Breast epithelium (tissue), 4 donors: Measurements from ENCODE around the gene CCDC170. TPM values are rescaled to one million over a fixed set of nuclear protein-coding genes. Genes with fewer than 3 reads are reported as not detected.
"Not testable (repeated sequence)": the region's sequence is repeated elsewhere in the genome, so short reads cannot be mapped to it uniquely, and the experiment has no call there.

Experiments used
- DNase-seq, 2 donors: peaks; one replicate each; pipeline ENCODE4 v3.0.0-alpha.2; 2019; ENCODE audit warnings: low spot score in 2 of 2
- H3K27ac ChIP-seq, 2 donors: fragments of 200-600 bp; sonication (generic) in 1 of 2; one replicate each; pipeline ENCODE4 v1.5.1; 2016 to 2019; ENCODE audit warnings: mild to moderate bottlenecking in 1 of 2
- H3K27me3 ChIP-seq, 2 donors: fragments of 200-600 bp; sonication (generic) in 1 of 2; one replicate each; pipeline versions ENCODE4 v1.5.1 to v1.6.0; 2017 to 2019; ENCODE audit warnings: control low read depth in 1 of 2, mild to moderate bottlenecking in 1 of 2
- H3K36me3 ChIP-seq: fragments of 200-600 bp; one replicate; pipeline ENCODE4 v1.5.1; 2019
- H3K4me1 ChIP-seq, 2 donors: fragments of 200-600 bp; sonication (generic); one replicate each; pipeline ENCODE4 v1.5.1; 2016 to 2019; ENCODE audit warnings: control low read depth in 1 of 2
- H3K4me3 ChIP-seq, 3 donors: fragments of 200-600 bp; sonication (generic); 1 replicate in 2 of 3; 2 replicates in 1 of 3; pipeline ENCODE4 v1.5.1; 2016 to 2019; ENCODE audit warnings: mild to moderate bottlenecking in 3 of 3, moderate library complexity in 2 of 3
- H3K9me3 ChIP-seq, 2 donors: fragments of 200-600 bp; sonication (generic) in 1 of 2; one replicate each; pipeline ENCODE4 v1.5.1; 2016 to 2019; ENCODE audit warnings: control low read depth in 1 of 2
- POLR2A ChIP-seq: fragments of 450-650 bp; IDR thresholded peaks from one replicate; pipeline ENCODE4 v1.6.1; 2016; ENCODE audit warnings: antibody characterized with exemption, mild to moderate bottlenecking, moderate library complexity
- POLR2AphosphoS5 ChIP-seq, 3 donors: sonication (generic); formaldehyde crosslinking; IDR thresholded peaks; one replicate each; pipeline ENCODE4 v1.6.1; 2017; ENCODE audit warnings: antibody characterized with exemption in 3 of 3
- intact Hi-C: fragments of 100-400 bp; cut with DNase I; formaldehyde crosslinking; loops from one replicate; pipeline ENCODE4 v1.15.1; 2023; ENCODE audit warnings: low total_unique reads
- total RNA-seq, 3 donors: library from RNA; depleted of rRNA; stranded (reverse); fragments of >200 nt; gene quantifications; one replicate each; pipeline ENCODE4 v1.1.0, GENCODE V29; 2016
- TF ChIP-seq, protein P1 (sequence below), 3 donors: fragments of 450-650 bp; IDR thresholded peaks; one replicate each; pipeline ENCODE4 v1.5.1; 2016 to 2017; ENCODE audit warnings: antibody characterized with exemption in 3 of 3, mild to moderate bottlenecking in 3 of 3, moderate library complexity in 3 of 3

CCDC170 gene
- total RNA-seq, 3 donors from 2014 or later: 3.5 to 9.8 (median 9.4) TPM

DNA sequence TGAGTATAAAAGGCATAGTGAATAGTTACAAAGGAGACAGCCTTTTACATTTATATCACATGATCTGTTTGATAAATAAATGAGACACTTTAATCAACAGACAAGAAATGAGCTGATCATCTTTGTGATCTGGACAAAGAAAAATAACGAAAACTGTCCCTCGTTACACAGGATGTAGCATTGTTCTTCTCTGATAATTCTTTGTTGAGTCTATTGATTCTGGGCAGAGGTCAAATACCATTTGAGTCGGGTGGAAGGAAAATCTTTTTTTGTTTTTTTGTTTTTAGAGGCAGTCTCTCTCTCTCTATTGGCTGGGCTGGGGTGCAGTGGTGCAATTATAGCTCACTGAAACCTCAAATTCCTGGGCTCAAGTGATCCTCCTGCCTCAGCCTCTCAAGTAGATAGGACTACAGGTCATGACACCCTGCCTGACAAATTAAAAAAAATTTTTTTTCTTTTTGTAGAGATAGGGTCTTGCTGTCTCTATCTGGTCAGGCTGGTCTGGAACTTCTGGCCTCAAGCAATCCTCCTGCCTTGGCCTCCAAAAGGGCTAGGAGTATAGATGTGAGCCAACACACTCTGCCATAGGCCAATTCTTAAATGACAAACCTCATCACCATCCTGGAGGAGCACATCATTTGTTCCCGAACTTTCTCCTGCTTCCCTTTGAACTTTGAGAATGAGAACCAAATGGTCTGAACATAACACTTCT is 41.8 kb downstream of the CCDC170 start:
- no peak overlapping the region for H3K4me3 ChIP-seq
- H3K36me3 ChIP-seq: no peaks in the 10 kb centered on the region
- H3K27me3 ChIP-seq: no peaks in the 10 kb centered on the region
- peak overlapping the region in 1 of 2 donors; percentile 52 for H3K27ac ChIP-seq
- no peak for DNase-seq
- H3K4me1 ChIP-seq: no peaks in the 10 kb centered on the region
- intact Hi-C loops: no loop called here
- peaks cover 0 to 5% of the 10 kb centered on the region in 2 donors for H3K9me3 ChIP-seq
- TF ChIP-seq POLR2AphosphoS5 (IDR thresholded peaks at IDR 0.05): no peak
- no peak for TF ChIP-seq POLR2A
- TF ChIP-seq, protein P1, sequence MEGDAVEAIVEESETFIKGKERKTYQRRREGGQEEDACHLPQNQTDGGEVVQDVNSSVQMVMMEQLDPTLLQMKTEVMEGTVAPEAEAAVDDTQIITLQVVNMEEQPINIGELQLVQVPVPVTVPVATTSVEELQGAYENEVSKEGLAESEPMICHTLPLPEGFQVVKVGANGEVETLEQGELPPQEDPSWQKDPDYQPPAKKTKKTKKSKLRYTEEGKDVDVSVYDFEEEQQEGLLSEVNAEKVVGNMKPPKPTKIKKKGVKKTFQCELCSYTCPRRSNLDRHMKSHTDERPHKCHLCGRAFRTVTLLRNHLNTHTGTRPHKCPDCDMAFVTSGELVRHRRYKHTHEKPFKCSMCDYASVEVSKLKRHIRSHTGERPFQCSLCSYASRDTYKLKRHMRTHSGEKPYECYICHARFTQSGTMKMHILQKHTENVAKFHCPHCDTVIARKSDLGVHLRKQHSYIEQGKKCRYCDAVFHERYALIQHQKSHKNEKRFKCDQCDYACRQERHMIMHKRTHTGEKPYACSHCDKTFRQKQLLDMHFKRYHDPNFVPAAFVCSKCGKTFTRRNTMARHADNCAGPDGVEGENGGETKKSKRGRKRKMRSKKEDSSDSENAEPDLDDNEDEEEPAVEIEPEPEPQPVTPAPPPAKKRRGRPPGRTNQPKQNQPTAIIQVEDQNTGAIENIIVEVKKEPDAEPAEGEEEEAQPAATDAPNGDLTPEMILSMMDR (IDR thresholded peaks at IDR 0.05): no peak

DNA sequence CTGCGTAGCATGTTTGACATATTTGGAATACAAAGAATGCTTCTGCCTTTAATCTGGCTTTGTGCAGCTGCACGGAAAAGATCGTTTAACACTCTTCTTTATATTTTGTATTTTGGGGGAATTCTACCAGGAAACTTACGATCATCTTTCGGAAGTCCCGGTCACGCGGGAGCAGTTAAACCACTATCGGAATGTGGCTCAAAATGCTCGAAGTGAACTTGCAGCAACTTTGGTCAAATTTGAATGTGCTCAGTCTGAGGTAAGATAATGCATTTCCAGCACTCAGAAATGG is 42.3 kb downstream of the CCDC170 start:
- Histone ChIP-seq H3K36me3 (no peaks in the 10 kb centered on the region), H3K4me1 (no peaks in the 10 kb centered on the region), H3K4me3 (no peak overlapping the region), H3K27ac (peak overlapping the region in 1 of 2 donors; percentile 52), H3K9me3 (peaks cover 0 to 5% of the 10 kb centered on the region in 2 donors), H3K27me3 (no peaks in the 10 kb centered on the region)
- TF ChIP-seq, protein P1 (IDR thresholded peaks at IDR 0.05): no peak
- TF ChIP-seq POLR2AphosphoS5 (IDR thresholded peaks at IDR 0.05): no peak
- TF ChIP-seq POLR2A: no peak
- intact Hi-C loops: no loop called here
- DNase-seq: no peak

DNA sequence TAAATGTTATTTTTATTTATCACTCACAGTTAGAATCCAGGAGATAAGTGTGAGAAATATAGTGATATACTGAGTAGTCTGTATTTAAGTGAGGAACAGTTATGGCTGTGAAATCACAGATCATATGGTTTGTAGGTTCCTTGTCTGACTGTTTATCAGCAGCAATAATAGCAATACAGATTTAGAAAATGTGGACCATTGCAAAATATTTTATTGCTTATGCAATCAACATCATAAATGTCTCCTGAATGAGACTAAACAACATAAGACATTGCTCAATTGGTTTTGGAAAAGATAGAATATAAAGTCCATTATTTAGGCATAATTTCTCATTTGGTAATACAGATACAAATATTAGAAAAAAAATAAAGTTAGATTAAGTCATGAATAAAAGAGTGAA is 43.7 kb downstream of the CCDC170 start:
- TF ChIP-seq POLR2A: no peak
- TF ChIP-seq, protein P1 (IDR thresholded peaks at IDR 0.05): no peak
- no peak for TF ChIP-seq POLR2AphosphoS5 (IDR thresholded peaks at IDR 0.05)
- intact Hi-C loops: no loop called here
- Histone ChIP-seq H3K27ac (no peak overlapping the region), H3K4me1 (no peaks in the 10 kb centered on the region), H3K4me3 (no peak overlapping the region), H3K9me3 (peaks cover 0 to 5% of the 10 kb centered on the region in 2 donors), H3K36me3 (no peaks in the 10 kb centered on the region), H3K27me3 (no peaks in the 10 kb centered on the region)
- DNase-seq: no peak

DNA sequence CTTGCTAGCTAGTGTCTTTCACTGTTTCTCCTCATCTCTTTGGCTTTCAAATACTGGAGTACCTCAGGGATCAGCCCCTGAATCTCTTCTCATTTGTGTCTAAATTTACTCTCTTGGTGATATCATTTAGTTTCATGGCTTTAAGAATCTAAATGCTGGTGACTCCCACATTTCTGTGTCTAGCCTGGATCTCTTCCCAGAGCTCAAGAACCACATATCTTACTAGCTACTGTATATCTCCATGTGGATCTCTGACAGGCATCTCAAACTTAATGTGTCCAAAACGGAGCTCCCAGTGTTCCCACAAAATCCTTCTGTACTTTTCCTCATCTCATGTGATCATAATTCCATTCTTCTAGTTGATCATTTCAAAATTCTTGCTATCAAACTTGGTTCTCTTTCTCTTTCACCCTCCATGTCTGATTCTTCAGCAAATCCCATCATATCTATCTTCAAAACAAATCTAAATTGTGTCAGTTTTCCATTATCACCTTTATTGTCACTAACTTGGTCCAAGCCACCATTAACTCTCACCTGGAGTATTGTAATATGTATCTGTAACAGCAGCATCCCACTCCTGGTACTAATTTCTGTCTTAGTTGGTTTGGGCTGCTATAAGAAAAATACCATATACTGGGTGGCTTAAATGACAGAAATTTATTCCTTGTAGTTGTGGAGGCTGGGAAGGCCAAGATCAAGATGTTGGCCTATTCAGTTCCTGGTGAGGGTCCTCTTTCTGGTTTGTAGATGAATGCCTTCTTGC is 45.9 kb downstream of the CCDC170 start:
- Histone ChIP-seq H3K9me3 (peaks cover 0 to 5% of the 10 kb centered on the region in 2 donors), H3K27ac (no peak overlapping the region), H3K4me1 (no peaks in the 10 kb centered on the region), H3K4me3 (no peak overlapping the region), H3K27me3 (no peaks in the 10 kb centered on the region), H3K36me3 (no peaks in the 10 kb centered on the region)
- TF ChIP-seq POLR2A (no peak), POLR2AphosphoS5 (IDR thresholded peaks at IDR 0.05) (no peak)
- TF ChIP-seq, protein P1 (IDR thresholded peaks at IDR 0.05): no peak
- no peak for DNase-seq
- intact Hi-C loops: no loop called here

DNA sequence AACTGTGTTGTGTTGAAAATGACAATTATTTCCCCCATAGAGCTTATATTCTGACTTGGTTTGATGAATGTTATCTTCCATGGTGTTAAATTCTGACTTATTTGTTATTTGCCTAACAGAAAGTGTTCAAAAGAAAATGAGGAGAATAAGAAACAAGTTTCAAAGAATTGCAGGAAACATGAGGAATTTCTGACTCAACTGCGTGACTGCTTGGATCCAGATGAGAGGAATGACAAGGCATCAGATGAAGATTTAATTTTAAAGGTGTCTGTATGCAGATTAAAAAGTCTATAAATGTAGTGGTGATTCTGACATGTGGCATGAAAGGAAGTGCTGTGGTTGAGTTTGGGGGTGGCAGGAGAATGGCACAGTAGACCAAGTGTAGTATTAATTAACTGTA is 50.6 kb downstream of the CCDC170 start:
- TF ChIP-seq POLR2AphosphoS5 (IDR thresholded peaks at IDR 0.05) (no peak), POLR2A (no peak)
- TF ChIP-seq, protein P1 (IDR thresholded peaks at IDR 0.05): no peak
- Histone ChIP-seq H3K27me3 (no peaks in the 10 kb centered on the region), H3K4me3 (no peak overlapping the region), H3K27ac (no peak overlapping the region), H3K36me3 (no peaks in the 10 kb centered on the region), H3K4me1 (no peaks in the 10 kb centered on the region), H3K9me3 (peaks cover 0 to 5% of the 10 kb centered on the region in 2 donors)
- intact Hi-C loops: no loop called here
- no peak for DNase-seq

DNA sequence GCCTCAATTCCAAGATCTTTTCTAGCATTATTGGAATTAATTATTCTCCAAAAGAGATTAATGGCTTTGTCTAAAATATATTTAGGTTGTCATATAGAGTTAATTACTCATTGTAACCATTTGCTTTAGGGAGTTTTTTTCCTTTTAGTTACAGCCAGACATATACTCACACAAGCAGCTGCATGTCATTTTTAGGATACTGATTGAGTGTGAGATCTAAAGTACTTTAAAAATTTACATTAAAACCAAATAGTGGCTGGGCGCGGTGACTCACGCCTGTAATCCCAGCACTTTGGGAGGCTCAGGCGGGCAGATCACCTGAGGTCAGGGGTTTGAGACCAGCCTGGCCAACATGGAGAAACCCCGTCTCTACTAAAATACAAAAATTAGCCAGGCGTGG is 51.1 kb downstream of the CCDC170 start:
- H3K9me3 ChIP-seq, H3K36me3 ChIP-seq, H3K27ac ChIP-seq, H3K4me3 ChIP-seq, DNase-seq, intact Hi-C loops, H3K27me3 ChIP-seq, H3K4me1 ChIP-seq: not testable (repeated sequence)
